ENCODE data around the gene IGF1.

DNA sequence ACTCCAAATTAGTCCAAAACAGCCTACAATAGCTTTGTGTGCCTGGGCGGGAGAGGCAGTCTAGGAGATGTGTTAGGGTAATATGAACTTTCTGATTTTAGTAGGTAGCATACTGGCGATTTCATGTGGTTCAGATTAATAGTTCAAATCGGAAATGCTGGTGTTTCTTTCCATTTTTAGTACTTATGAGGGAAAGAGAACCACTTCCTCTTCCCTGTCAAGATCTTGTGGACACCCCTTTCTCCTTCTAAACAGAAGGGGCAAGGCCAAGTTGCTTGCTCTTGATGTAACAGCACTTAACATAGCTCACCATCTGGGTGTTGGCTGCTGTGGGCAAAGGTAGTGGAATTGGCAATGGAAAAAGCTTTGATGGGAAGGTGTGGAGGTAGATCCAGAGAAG, 32.2 kb upstream of the IGF1 start:
- no peak for TF ChIP-seq POLR2AphosphoS5 (IDR thresholded peaks at IDR 0.05)
- TF ChIP-seq, protein P1, sequence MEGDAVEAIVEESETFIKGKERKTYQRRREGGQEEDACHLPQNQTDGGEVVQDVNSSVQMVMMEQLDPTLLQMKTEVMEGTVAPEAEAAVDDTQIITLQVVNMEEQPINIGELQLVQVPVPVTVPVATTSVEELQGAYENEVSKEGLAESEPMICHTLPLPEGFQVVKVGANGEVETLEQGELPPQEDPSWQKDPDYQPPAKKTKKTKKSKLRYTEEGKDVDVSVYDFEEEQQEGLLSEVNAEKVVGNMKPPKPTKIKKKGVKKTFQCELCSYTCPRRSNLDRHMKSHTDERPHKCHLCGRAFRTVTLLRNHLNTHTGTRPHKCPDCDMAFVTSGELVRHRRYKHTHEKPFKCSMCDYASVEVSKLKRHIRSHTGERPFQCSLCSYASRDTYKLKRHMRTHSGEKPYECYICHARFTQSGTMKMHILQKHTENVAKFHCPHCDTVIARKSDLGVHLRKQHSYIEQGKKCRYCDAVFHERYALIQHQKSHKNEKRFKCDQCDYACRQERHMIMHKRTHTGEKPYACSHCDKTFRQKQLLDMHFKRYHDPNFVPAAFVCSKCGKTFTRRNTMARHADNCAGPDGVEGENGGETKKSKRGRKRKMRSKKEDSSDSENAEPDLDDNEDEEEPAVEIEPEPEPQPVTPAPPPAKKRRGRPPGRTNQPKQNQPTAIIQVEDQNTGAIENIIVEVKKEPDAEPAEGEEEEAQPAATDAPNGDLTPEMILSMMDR (IDR thresholded peaks at IDR 0.05) = no peak
- no peak for TF ChIP-seq POLR2A (IDR thresholded peaks at IDR 0.05)
